SK-N-SH treated with all-trans-retinoic acid at 6 μM for 48 hours (cell line): Measurements from ENCODE around the gene TMEM60.

Experiments used
- ARNTL ChIP-seq: fragments of 450-650 bp; formaldehyde crosslinking; IDR thresholded peaks from 2 replicates; pipeline ENCODE4 v1.5.0; 2020; ENCODE audit warnings: low read depth, mild to moderate bottlenecking, moderate library complexity, borderline replicate concordance
- CSDC2 ChIP-seq: fragments of 250-450 bp; sonication (Bioruptor Pico); IDR thresholded peaks from 2 replicates; pipeline ENCODE4 v1.5.0; 2020; ENCODE audit warnings: mild to moderate bottlenecking, moderate library complexity
- GLIS3 ChIP-seq: fragments of 250-450 bp; sonication (Bioruptor Pico); IDR thresholded peaks from 2 replicates; pipeline ENCODE4 v1.5.0; 2020; ENCODE audit warnings: mild to moderate bottlenecking, moderate library complexity
- ISL1 ChIP-seq: fragments of 250-450 bp; sonication (Bioruptor Pico); IDR thresholded peaks from 2 replicates; pipeline ENCODE4 v2.1.2; 2022; ENCODE audit warnings: mild to moderate bottlenecking, moderate library complexity
- OSR1 ChIP-seq: fragments of 250-450 bp; sonication (Bioruptor Pico); IDR thresholded peaks from 2 replicates; pipeline ENCODE4 v1.8.0; 2022; ENCODE audit warnings: moderate library complexity, mild to moderate bottlenecking, inconsistent platforms
- SNAI2 ChIP-seq: fragments of 250-450 bp; sonication (Bioruptor Pico); IDR thresholded peaks from 2 replicates; pipeline ENCODE4 v1.5.0; 2020; ENCODE audit warnings: mild to moderate bottlenecking, moderate library complexity
- TCF4 ChIP-seq: fragments of 250-450 bp; sonication (Bioruptor Pico); IDR thresholded peaks from 2 replicates; pipeline ENCODE4 v1.8.0; 2021; ENCODE audit warnings: mild to moderate bottlenecking, moderate library complexity, borderline replicate concordance
- TOX ChIP-seq: fragments of 250-450 bp; sonication (Bioruptor Pico); IDR thresholded peaks from 2 replicates; pipeline ENCODE4 v1.8.0; 2021; ENCODE audit warnings: mild to moderate bottlenecking, moderate library complexity, borderline replicate concordance
- ZFP30 ChIP-seq: fragments of 450-650 bp; formaldehyde crosslinking; IDR thresholded peaks from 2 replicates; pipeline ENCODE4 v1.5.0; 2022; ENCODE audit warnings: mild to moderate bottlenecking, moderate library complexity
- TF ChIP-seq, protein P1 (sequence below): fragments of 250-450 bp; sonication (Bioruptor Pico); IDR thresholded peaks from 2 replicates; pipeline ENCODE4 v1.5.0; 2020; ENCODE audit warnings: mild to moderate bottlenecking, moderate library complexity
- TF ChIP-seq, protein P2 (sequence below): fragments of 250-450 bp; sonication (Bioruptor Pico); IDR thresholded peaks from 2 replicates; pipeline ENCODE4 v1.8.0; 2021; ENCODE audit warnings: low read depth, mild to moderate bottlenecking, moderate library complexity, borderline replicate concordance
- TF ChIP-seq, protein P3 (sequence below): fragments of 250-450 bp; sonication (Bioruptor Pico); IDR thresholded peaks from 2 replicates; pipeline ENCODE4 v1.8.0; 2020; ENCODE audit warnings: mild to moderate bottlenecking, moderate library complexity, borderline replicate concordance

DNA sequence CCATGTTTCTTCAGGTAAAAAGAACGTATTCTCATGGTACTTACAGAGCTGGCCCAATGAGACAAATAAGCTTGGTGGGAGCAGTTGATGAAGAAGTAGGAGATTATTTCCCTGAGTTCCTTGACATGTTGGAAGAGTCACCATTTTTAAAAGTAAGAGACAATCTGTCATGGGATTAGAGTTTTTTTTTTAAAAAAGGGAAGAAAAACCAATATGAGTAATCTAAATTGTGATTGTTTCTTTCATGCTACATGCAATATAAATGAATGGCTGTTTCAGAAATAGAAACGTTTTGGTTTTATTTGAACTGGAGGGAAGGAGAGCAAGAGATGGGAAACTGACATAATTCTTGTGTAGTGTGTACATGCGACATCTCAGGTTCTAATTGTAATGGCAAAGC is 32.8 kb downstream of the TMEM60 start:
- TF ChIP-seq ARNTL (CRISPR knock-in tag) (no peak), CSDC2 (no peak), ZFP30 (CRISPR knock-in tag) (no peak), TCF4 (CRISPR knock-in tag) (no peak), SNAI2 (no peak), ISL1 (CRISPR knock-in tag) (no peak), OSR1 (CRISPR knock-in tag) (no peak), TOX (no peak), GLIS3 (CRISPR knock-in tag) (no peak)
- TF ChIP-seq, protein P1, sequence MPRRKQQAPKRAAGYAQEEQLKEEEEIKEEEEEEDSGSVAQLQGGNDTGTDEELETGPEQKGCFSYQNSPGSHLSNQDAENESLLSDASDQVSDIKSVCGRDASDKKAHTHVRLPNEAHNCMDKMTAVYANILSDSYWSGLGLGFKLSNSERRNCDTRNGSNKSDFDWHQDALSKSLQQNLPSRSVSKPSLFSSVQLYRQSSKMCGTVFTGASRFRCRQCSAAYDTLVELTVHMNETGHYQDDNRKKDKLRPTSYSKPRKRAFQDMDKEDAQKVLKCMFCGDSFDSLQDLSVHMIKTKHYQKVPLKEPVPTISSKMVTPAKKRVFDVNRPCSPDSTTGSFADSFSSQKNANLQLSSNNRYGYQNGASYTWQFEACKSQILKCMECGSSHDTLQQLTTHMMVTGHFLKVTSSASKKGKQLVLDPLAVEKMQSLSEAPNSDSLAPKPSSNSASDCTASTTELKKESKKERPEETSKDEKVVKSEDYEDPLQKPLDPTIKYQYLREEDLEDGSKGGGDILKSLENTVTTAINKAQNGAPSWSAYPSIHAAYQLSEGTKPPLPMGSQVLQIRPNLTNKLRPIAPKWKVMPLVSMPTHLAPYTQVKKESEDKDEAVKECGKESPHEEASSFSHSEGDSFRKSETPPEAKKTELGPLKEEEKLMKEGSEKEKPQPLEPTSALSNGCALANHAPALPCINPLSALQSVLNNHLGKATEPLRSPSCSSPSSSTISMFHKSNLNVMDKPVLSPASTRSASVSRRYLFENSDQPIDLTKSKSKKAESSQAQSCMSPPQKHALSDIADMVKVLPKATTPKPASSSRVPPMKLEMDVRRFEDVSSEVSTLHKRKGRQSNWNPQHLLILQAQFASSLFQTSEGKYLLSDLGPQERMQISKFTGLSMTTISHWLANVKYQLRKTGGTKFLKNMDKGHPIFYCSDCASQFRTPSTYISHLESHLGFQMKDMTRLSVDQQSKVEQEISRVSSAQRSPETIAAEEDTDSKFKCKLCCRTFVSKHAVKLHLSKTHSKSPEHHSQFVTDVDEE = no peak
- TF ChIP-seq, protein P2, sequence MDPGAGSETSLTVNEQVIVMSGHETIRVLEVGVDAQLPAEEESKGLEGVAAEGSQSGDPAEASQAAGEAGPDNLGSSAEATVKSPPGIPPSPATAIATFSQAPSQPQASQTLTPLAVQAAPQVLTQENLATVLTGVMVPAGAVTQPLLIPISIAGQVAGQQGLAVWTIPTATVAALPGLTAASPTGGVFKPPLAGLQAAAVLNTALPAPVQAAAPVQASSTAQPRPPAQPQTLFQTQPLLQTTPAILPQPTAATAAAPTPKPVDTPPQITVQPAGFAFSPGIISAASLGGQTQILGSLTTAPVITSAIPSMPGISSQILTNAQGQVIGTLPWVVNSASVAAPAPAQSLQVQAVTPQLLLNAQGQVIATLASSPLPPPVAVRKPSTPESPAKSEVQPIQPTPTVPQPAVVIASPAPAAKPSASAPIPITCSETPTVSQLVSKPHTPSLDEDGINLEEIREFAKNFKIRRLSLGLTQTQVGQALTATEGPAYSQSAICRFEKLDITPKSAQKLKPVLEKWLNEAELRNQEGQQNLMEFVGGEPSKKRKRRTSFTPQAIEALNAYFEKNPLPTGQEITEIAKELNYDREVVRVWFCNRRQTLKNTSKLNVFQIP (CRISPR knock-in tag) = no peak
- TF ChIP-seq, protein P3, sequence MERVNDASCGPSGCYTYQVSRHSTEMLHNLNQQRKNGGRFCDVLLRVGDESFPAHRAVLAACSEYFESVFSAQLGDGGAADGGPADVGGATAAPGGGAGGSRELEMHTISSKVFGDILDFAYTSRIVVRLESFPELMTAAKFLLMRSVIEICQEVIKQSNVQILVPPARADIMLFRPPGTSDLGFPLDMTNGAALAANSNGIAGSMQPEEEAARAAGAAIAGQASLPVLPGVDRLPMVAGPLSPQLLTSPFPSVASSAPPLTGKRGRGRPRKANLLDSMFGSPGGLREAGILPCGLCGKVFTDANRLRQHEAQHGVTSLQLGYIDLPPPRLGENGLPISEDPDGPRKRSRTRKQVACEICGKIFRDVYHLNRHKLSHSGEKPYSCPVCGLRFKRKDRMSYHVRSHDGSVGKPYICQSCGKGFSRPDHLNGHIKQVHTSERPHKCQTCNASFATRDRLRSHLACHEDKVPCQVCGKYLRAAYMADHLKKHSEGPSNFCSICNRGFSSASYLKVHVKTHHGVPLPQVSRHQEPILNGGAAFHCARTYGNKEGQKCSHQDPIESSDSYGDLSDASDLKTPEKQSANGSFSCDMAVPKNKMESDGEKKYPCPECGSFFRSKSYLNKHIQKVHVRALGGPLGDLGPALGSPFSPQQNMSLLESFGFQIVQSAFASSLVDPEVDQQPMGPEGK (CRISPR knock-in tag) = no peak
